ENCODE measurements around the gene AK4.
"Not testable (repeated sequence)": the region's sequence is repeated elsewhere in the genome, so short reads cannot be mapped to it uniquely, and the experiment has no call there.

Gene AK4

GRCh38 chr1:65233782-65234181, 85.8 kb downstream of the AK4 start:
- Histone ChIP-seq H3K4me1 (ENCODE audit: low read depth, poor library complexity, severe bottlenecking) (no peaks in the 10 kb centered on the region), H3K27me3 (ENCODE audit: insufficient read depth, low read depth) (no peaks in the 10 kb centered on the region), H2AFZ (ENCODE audit: low read depth) (no peak overlapping the region), H3K79me2 (ENCODE audit: insufficient read depth, low read depth) (no peaks in the 10 kb centered on the region), H4K20me1 (ENCODE audit: insufficient read depth) (no peaks in the 10 kb centered on the region), H3K9ac (no peak overlapping the region), H3K4me3 (IDR thresholded peaks at IDR 0.05; ENCODE audit: insufficient read depth, low read depth, low read length) (no peak overlapping the region), H3K4me2 (no peak overlapping the region), H3K27ac (no peak overlapping the region), H3K36me3 (ENCODE audit: insufficient read depth) (no peaks in the 10 kb centered on the region)
- TF ChIP-seq, protein P1, sequence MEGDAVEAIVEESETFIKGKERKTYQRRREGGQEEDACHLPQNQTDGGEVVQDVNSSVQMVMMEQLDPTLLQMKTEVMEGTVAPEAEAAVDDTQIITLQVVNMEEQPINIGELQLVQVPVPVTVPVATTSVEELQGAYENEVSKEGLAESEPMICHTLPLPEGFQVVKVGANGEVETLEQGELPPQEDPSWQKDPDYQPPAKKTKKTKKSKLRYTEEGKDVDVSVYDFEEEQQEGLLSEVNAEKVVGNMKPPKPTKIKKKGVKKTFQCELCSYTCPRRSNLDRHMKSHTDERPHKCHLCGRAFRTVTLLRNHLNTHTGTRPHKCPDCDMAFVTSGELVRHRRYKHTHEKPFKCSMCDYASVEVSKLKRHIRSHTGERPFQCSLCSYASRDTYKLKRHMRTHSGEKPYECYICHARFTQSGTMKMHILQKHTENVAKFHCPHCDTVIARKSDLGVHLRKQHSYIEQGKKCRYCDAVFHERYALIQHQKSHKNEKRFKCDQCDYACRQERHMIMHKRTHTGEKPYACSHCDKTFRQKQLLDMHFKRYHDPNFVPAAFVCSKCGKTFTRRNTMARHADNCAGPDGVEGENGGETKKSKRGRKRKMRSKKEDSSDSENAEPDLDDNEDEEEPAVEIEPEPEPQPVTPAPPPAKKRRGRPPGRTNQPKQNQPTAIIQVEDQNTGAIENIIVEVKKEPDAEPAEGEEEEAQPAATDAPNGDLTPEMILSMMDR (conservative IDR thresholded peaks at IDR 0.05; ENCODE audit: low read depth, low read length) = no peak

- Histone ChIP-seq H4K20me1 (ENCODE audit: insufficient read depth) (no peaks in the 10 kb centered on the region), H3K4me2 (no peak overlapping the region), H3K79me2 (ENCODE audit: insufficient read depth, low read depth) (no peaks in the 10 kb centered on the region), H3K27me3 (ENCODE audit: insufficient read depth, low read depth) (no peaks in the 10 kb centered on the region), H3K4me3 (IDR thresholded peaks at IDR 0.05; ENCODE audit: insufficient read depth, low read depth, low read length) (no peak overlapping the region), H3K27ac (no peak overlapping the region), H3K9ac (no peak overlapping the region), H3K4me1 (ENCODE audit: low read depth, poor library complexity, severe bottlenecking) (no peaks in the 10 kb centered on the region), H3K36me3 (ENCODE audit: insufficient read depth) (no peaks in the 10 kb centered on the region), H2AFZ (ENCODE audit: low read depth) (no peak overlapping the region)
- TF ChIP-seq, protein P1 (conservative IDR thresholded peaks at IDR 0.05; ENCODE audit: low read depth, low read length) = peak; percentile 67
These were observed 88.1 kb downstream of the AK4 start for GRCh38 chr1:65235867-65236805.

GRCh38 chr1:65237088-65237487, 89.1 kb downstream of the AK4 start:
- H3K4me2 ChIP-seq; H3K79me2 ChIP-seq (ENCODE audit: insufficient read depth, low read depth); H3K9ac ChIP-seq; H3K4me1 ChIP-seq (ENCODE audit: low read depth, poor library complexity, severe bottlenecking); H3K27me3 ChIP-seq (ENCODE audit: insufficient read depth, low read depth); H3K27ac ChIP-seq; H2AFZ ChIP-seq (ENCODE audit: low read depth); H4K20me1 ChIP-seq (ENCODE audit: insufficient read depth); H3K36me3 ChIP-seq (ENCODE audit: insufficient read depth); H3K4me3 ChIP-seq (IDR thresholded peaks at IDR 0.05; ENCODE audit: insufficient read depth, low read depth, low read length): not testable (repeated sequence)

DNA sequence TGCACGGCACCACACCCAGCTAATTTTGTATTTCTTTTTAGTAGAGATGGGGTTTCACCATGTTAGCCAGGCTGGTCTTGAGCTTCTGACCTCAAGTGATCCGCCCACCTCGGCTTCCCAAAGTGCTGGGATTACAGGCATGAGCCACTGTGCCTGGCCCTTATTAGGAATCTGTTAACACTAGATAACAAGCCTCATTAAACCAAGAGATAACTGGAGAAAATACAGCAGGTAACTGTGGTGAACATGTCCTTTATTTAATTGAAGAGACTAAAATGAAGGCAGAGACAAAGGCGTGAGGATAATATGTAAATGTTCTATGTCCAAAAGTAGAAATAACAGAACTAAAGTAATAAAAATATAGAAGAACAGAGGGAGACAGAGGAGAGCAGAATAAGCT, 89.5 kb downstream of the AK4 start:
- no peak overlapping the region for H3K27ac ChIP-seq
- H3K79me2 ChIP-seq (ENCODE audit: insufficient read depth, low read depth) = no peaks in the 10 kb centered on the region
- H4K20me1 ChIP-seq (ENCODE audit: insufficient read depth) = no peaks in the 10 kb centered on the region
- H3K4me1 ChIP-seq (ENCODE audit: low read depth, poor library complexity, severe bottlenecking) = no peaks in the 10 kb centered on the region
- H3K36me3 ChIP-seq (ENCODE audit: insufficient read depth) = no peaks in the 10 kb centered on the region
- no peak overlapping the region for H3K9ac ChIP-seq
- no peaks in the 10 kb centered on the region for H3K27me3 ChIP-seq (ENCODE audit: insufficient read depth, low read depth)
- H3K4me2 ChIP-seq = no peak overlapping the region
- no peak overlapping the region for H3K4me3 ChIP-seq (IDR thresholded peaks at IDR 0.05; ENCODE audit: insufficient read depth, low read depth, low read length)
- no peak overlapping the region for H2AFZ ChIP-seq (ENCODE audit: low read depth)
- TF ChIP-seq, protein P1 (conservative IDR thresholded peaks at IDR 0.05; ENCODE audit: low read depth, low read length) = no peak

GRCh38 chr1:65238010-65238409, 90.0 kb downstream of the AK4 start:
- Histone ChIP-seq H3K4me2 (no peak overlapping the region), H3K27me3 (ENCODE audit: insufficient read depth, low read depth) (no peaks in the 10 kb centered on the region), H3K9ac (no peak overlapping the region), H3K4me3 (IDR thresholded peaks at IDR 0.05; ENCODE audit: insufficient read depth, low read depth, low read length) (no peak overlapping the region), H3K36me3 (ENCODE audit: insufficient read depth) (no peaks in the 10 kb centered on the region), H3K79me2 (ENCODE audit: insufficient read depth, low read depth) (no peaks in the 10 kb centered on the region), H4K20me1 (ENCODE audit: insufficient read depth) (no peaks in the 10 kb centered on the region), H3K27ac (no peak overlapping the region), H2AFZ (ENCODE audit: low read depth) (no peak overlapping the region), H3K4me1 (ENCODE audit: low read depth, poor library complexity, severe bottlenecking) (no peaks in the 10 kb centered on the region)
- TF ChIP-seq, protein P1 (conservative IDR thresholded peaks at IDR 0.05; ENCODE audit: low read depth, low read length) = no peak
